H9 (cell line): Measurements from ENCODE around the gene AJAP1. TPM values are rescaled to one million over a fixed set of nuclear protein-coding genes. Genes with fewer than 3 reads are reported as not detected.

Experiments
- DNase-seq: peaks from one replicate; pipeline ENCODE4 v3.0.0-alpha.2; 2017
- H2AFZ ChIP-seq: one replicate; pipeline ENCODE4 v1.6.1; 2013; ENCODE audit warnings: mild to moderate bottlenecking, low read length, control low read depth, moderate library complexity
- H2AK5ac ChIP-seq: 2 replicates; pipeline ENCODE4 v1.6.1; 2013; ENCODE audit warnings: low read length, control low read depth, mixed read lengths; ENCODE audit not compliant: insufficient read length
- H2BK120ac ChIP-seq: one replicate; pipeline ENCODE4 v1.6.1; 2013; ENCODE audit warnings: low read depth, mild to moderate bottlenecking, low read length, control low read depth, inconsistent platforms; ENCODE audit not compliant: poor library complexity, severe bottlenecking
- H2BK12ac ChIP-seq: 2 replicates; pipeline ENCODE4 v1.6.1; 2013; ENCODE audit warnings: low read length, control low read depth, mixed read lengths, low read depth; ENCODE audit not compliant: insufficient read length
- H2BK15ac ChIP-seq: 2 replicates; pipeline ENCODE4 v1.6.1; 2013; ENCODE audit warnings: low read depth, low read length, control low read depth
- H2BK20ac ChIP-seq: one replicate; pipeline ENCODE4 v1.6.1; 2013; ENCODE audit warnings: low read depth, mild to moderate bottlenecking, low read length, control low read depth, inconsistent platforms; ENCODE audit not compliant: poor library complexity, severe bottlenecking
- H2BK5ac ChIP-seq: 2 replicates; pipeline ENCODE4 v1.6.1; 2013; ENCODE audit warnings: low read length, control low read depth, mixed read lengths; ENCODE audit not compliant: insufficient read length
- H3K14ac ChIP-seq: 2 replicates; pipeline ENCODE4 v1.6.1; 2013; ENCODE audit warnings: low read length, control low read depth; ENCODE audit not compliant: insufficient read depth
- H3K18ac ChIP-seq: 2 replicates; pipeline ENCODE4 v1.6.1; 2013; ENCODE audit warnings: low read depth, mild to moderate bottlenecking, mixed read lengths, low read length, control low read depth; ENCODE audit not compliant: insufficient read length
- H3K23ac ChIP-seq: 2 replicates; pipeline ENCODE4 v1.6.1; 2013; ENCODE audit warnings: low read length, control low read depth, mixed read lengths, low read depth; ENCODE audit not compliant: insufficient read length
- H3K23me2 ChIP-seq: 2 replicates; pipeline ENCODE4 v1.6.1; 2013; ENCODE audit warnings: low read depth, mild to moderate bottlenecking, mixed read lengths, low read length, control low read depth; ENCODE audit not compliant: insufficient read length, poor library complexity, severe bottlenecking
- H3K27ac ChIP-seq: 2 replicates; pipeline ENCODE4 v1.5.1; 2013; ENCODE audit warnings: low read length, control low read depth, mixed read lengths, low read depth; ENCODE audit not compliant: insufficient read length
- H3K27me3 ChIP-seq: 2 replicates; pipeline ENCODE4 v1.6.1; 2013; ENCODE audit warnings: low read length, control low read depth, inconsistent platforms; ENCODE audit not compliant: insufficient read depth
- H3K4ac ChIP-seq: 2 replicates; pipeline ENCODE4 v1.6.1; 2013; ENCODE audit warnings: low read depth, mild to moderate bottlenecking, control low read depth, inconsistent platforms, low read length, moderate library complexity
- H3K4me1 ChIP-seq: 2 replicates; pipeline ENCODE4 v1.6.1; 2013; ENCODE audit warnings: low read length, control low read depth, inconsistent platforms; ENCODE audit not compliant: insufficient read depth
- H3K4me2 ChIP-seq: 2 replicates; pipeline ENCODE4 v1.6.1; 2013; ENCODE audit warnings: low read length, control low read depth, mixed read lengths; ENCODE audit not compliant: insufficient read length, insufficient read depth
- H3K56ac ChIP-seq: 2 replicates; pipeline ENCODE4 v1.6.1; 2013; ENCODE audit warnings: low read depth, mild to moderate bottlenecking, mixed read lengths, low read length, control low read depth; ENCODE audit not compliant: insufficient read length
- H3K79me1 ChIP-seq: 2 replicates; pipeline ENCODE4 v1.6.1; 2013; ENCODE audit warnings: low read depth, mild to moderate bottlenecking, moderate library complexity, low read length, control low read depth, inconsistent platforms; ENCODE audit not compliant: insufficient read depth, poor library complexity, severe bottlenecking
- H3K79me2 ChIP-seq: 2 replicates; pipeline ENCODE4 v1.6.1; 2013; ENCODE audit warnings: low read length, control low read depth, inconsistent platforms; ENCODE audit not compliant: insufficient read depth
- H3K9ac ChIP-seq: 2 replicates; pipeline ENCODE4 v1.6.1; 2013; ENCODE audit warnings: low read length, control low read depth, mixed read lengths; ENCODE audit not compliant: insufficient read length; ENCODE audit errors: extremely low read depth
- H3K9me3 ChIP-seq: one replicate; pipeline ENCODE4 v1.6.1; 2013; ENCODE audit warnings: low read depth, low read length, inconsistent platforms; ENCODE audit not compliant: control insufficient read depth
- H3T11ph ChIP-seq: one replicate; pipeline ENCODE4 v1.6.1; 2013; ENCODE audit warnings: mild to moderate bottlenecking, low read length, control low read depth, inconsistent platforms
- H4K20me1 ChIP-seq: one replicate; pipeline ENCODE4 v1.6.1; 2013; ENCODE audit not compliant: control insufficient read depth, insufficient read length, insufficient read depth
- H4K5ac ChIP-seq: 2 replicates; pipeline ENCODE4 v1.6.1; 2013; ENCODE audit warnings: low read depth, mild to moderate bottlenecking, mixed read lengths, low read length, control low read depth; ENCODE audit not compliant: insufficient read length
- H4K8ac ChIP-seq: replicated peaks from 2 replicates; pipeline ENCODE4 v1.6.1; 2013; ENCODE audit warnings: low read length, control low read depth, mixed read lengths, low read depth; ENCODE audit not compliant: insufficient read length
- H4K91ac ChIP-seq: 2 replicates; pipeline ENCODE4 v1.6.1; 2013; ENCODE audit warnings: low read depth, mild to moderate bottlenecking, moderate library complexity, mixed read lengths, low read length, control low read depth; ENCODE audit not compliant: insufficient read length
- H3K27ac Mint-ChIP-seq, 3 experiments: 2 replicates in 2 of 3; 3 replicates in 1 of 3; pipeline ENCODE4 v1.8.0; 2020 to 2021; ENCODE audit warnings: mixed read lengths in 3 of 3, mild to moderate bottlenecking in 1 of 3, moderate library complexity in 1 of 3
- H3K27me3 Mint-ChIP-seq: 2 replicates; pipeline ENCODE4 v1.8.0; 2021; ENCODE audit warnings: low read depth, mild to moderate bottlenecking, moderate library complexity, mixed read lengths
- H3K36me3 Mint-ChIP-seq, 3 experiments: 2 replicates in 2 of 3; 3 replicates in 1 of 3; pipeline ENCODE4 v1.8.0; 2020 to 2021; ENCODE audit warnings: low read depth in 3 of 3, mixed read lengths in 3 of 3; ENCODE audit not compliant: insufficient read depth in 1 of 3
- H3K4me1 Mint-ChIP-seq, 2 experiments: 2 replicates each; pipeline ENCODE4 v1.8.0; 2020; ENCODE audit warnings: mixed read lengths in 2 of 2
- H3K4me3 Mint-ChIP-seq, 2 experiments: 2 replicates in 1 of 2; 3 replicates in 1 of 2; pipeline ENCODE4 v1.8.0; 2020 to 2021; ENCODE audit warnings: mild to moderate bottlenecking in 2 of 2, mixed read lengths in 2 of 2, moderate library complexity in 1 of 2
- H3K9me3 Mint-ChIP-seq, 2 experiments: 2 replicates in 1 of 2; 3 replicates in 1 of 2; pipeline ENCODE4 v1.8.0; 2020; ENCODE audit warnings: mild to moderate bottlenecking in 2 of 2, mixed read lengths in 2 of 2, moderate library complexity in 1 of 2
- WGBS: extraction: QIAGEN DNeasy Blood & Tissue Kit; methylation state at CpG from one replicate; pipeline ENCODE4 v1.1.7; 2013; ENCODE audit warnings: missing lambda C conversion rate, low lambda C conversion rate, mixed read lengths; ENCODE audit not compliant: insufficient read length; ENCODE audit errors: extremely low coverage; 5-methylcytosine and 5-hydroxymethylcytosine counted together
- total RNA-seq: library from RNA; stranded (reverse); gene quantifications from 2 replicates; pipeline ENCODE4 v1.2.1, GENCODE V29; 2021
- TF ChIP-seq, protein P1 (sequence below): fragments of 200-600 bp; sonication (generic); conservative IDR thresholded peaks from 3 replicates; pipeline ENCODE4 v1.8.0; 2021; ENCODE audit warnings: antibody characterized with exemption, mild to moderate bottlenecking

AJAP1 gene
- total RNA-seq, 1 experiment from 2014 or later, result 8.6 TPM

DNA sequence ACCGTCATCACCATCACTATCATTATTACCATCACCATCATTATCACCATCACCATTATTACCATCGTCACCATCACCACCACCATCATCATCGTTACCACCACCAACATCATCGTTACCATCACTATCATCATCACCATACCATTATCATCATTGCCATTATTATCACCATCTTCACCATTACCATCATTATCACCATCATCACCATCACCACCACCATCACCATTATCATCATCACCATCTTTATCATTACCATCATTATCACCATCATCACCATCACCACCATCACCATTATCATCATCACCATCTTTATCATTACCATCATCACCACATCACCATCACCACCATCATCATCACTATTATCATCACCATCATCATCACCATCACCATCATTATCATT lies 112.9 kb downstream of the AJAP1 start:
- no peak overlapping the region for H3K18ac ChIP-seq
- no peak overlapping the region for H2BK5ac ChIP-seq
- H3K4me3 Mint-ChIP-seq, result no peak overlapping the region
- H3K9me3 Mint-ChIP-seq, result peaks cover 0 to 2% of the 10 kb centered on the region in 2 experiments; a peak in 1 of 5 replicates
- H3K27ac Mint-ChIP-seq, result no peak overlapping the region
- 100% methylated on average over 3 of the region's 4 CpGs for WGBS
- H3K79me1 ChIP-seq, result no peaks in the 10 kb centered on the region
- H4K91ac ChIP-seq, result no peak overlapping the region
- no peak overlapping the region for H3K56ac ChIP-seq
- no peak for DNase-seq
- H2BK12ac ChIP-seq, result no peak overlapping the region
- no peak overlapping the region for H3K4ac ChIP-seq
- no peak overlapping the region for H2BK20ac ChIP-seq
- H3K9ac ChIP-seq, result no peak overlapping the region
- no peaks in the 10 kb centered on the region; a peak in 1 of 7 replicates for H3K36me3 Mint-ChIP-seq
- H3K79me2 ChIP-seq, result no peaks in the 10 kb centered on the region
- H3K23me2 ChIP-seq, result no peaks in the 10 kb centered on the region
- no peak overlapping the region for H2AK5ac ChIP-seq
- H3T11ph ChIP-seq, result no peak overlapping the region
- H2BK120ac ChIP-seq, result no peak overlapping the region
- H2BK15ac ChIP-seq, result no peak overlapping the region
- no peak overlapping the region for H3K4me2 ChIP-seq
- no peaks in the 10 kb centered on the region for H3K4me1 ChIP-seq
- H4K8ac ChIP-seq, result no peak overlapping the region
- H4K20me1 ChIP-seq, result no peaks in the 10 kb centered on the region
- H4K5ac ChIP-seq, result no peak overlapping the region
- TF ChIP-seq, protein P1, sequence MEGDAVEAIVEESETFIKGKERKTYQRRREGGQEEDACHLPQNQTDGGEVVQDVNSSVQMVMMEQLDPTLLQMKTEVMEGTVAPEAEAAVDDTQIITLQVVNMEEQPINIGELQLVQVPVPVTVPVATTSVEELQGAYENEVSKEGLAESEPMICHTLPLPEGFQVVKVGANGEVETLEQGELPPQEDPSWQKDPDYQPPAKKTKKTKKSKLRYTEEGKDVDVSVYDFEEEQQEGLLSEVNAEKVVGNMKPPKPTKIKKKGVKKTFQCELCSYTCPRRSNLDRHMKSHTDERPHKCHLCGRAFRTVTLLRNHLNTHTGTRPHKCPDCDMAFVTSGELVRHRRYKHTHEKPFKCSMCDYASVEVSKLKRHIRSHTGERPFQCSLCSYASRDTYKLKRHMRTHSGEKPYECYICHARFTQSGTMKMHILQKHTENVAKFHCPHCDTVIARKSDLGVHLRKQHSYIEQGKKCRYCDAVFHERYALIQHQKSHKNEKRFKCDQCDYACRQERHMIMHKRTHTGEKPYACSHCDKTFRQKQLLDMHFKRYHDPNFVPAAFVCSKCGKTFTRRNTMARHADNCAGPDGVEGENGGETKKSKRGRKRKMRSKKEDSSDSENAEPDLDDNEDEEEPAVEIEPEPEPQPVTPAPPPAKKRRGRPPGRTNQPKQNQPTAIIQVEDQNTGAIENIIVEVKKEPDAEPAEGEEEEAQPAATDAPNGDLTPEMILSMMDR, result no peak
- H3K27me3 ChIP-seq, result no peaks in the 10 kb centered on the region
- no peak overlapping the region for H3K23ac ChIP-seq
- H3K9me3 ChIP-seq, result no peaks in the 10 kb centered on the region
- peaks cover 2 to 3% of the 10 kb centered on the region in 2 experiments; a peak in 2 of 4 replicates for H3K4me1 Mint-ChIP-seq
- H3K27ac ChIP-seq, result no peak overlapping the region
- no peak overlapping the region for H2AFZ ChIP-seq
- H3K14ac ChIP-seq, result no peak overlapping the region
- H3K27me3 Mint-ChIP-seq, result peaks cover 10% of the 10 kb centered on the region
